ENCODE data around the gene MED13L.

MED13L gene

GRCh38 chr12:116128779-116129178 lies 148.7 kb downstream of the MED13L start:
- DNase-seq (ENCODE audit: low spot score): no peak

- no peak for DNase-seq (ENCODE audit: low spot score)
Measured at GRCh38 chr12:116127859-116128258, 149.6 kb downstream of the MED13L start.

- no peak for DNase-seq (ENCODE audit: low spot score)
Measured at GRCh38 chr12:116126610-116127009, 150.9 kb downstream of the MED13L start.

- no peak for DNase-seq (ENCODE audit: low spot score)
Measured at GRCh38 chr12:116125956-116126566, 151.4 kb downstream of the MED13L start.

- DNase-seq (ENCODE audit: low spot score): no peak
Measured at GRCh38 chr12:116125084-116125483, 152.4 kb downstream of the MED13L start.

GRCh38 chr12:116123451-116124258 lies 153.8 kb downstream of the MED13L start:
- no peak for DNase-seq (ENCODE audit: low spot score)

- no peak for DNase-seq (ENCODE audit: low spot score)
Measured at GRCh38 chr12:116122628-116123027, 154.9 kb downstream of the MED13L start.

GRCh38 chr12:116121453-116121871 lies 156.0 kb downstream of the MED13L start:
- DNase-seq (ENCODE audit: low spot score): no peak

- no peak for DNase-seq (ENCODE audit: low spot score)
Measured at GRCh38 chr12:116116650-116117424, 160.7 kb downstream of the MED13L start.

GRCh38 chr12:116113398-116114130 lies 163.9 kb downstream of the MED13L start:
- no peak for DNase-seq (ENCODE audit: low spot score)

GRCh38 chr12:116106870-116107269 lies 170.6 kb downstream of the MED13L start:
- no peak for DNase-seq (ENCODE audit: low spot score)

- no peak for DNase-seq (ENCODE audit: low spot score)
Measured at GRCh38 chr12:116104167-116104767, 173.2 kb downstream of the MED13L start.

- no peak for DNase-seq (ENCODE audit: low spot score)
Measured at GRCh38 chr12:116101991-116102390, 175.5 kb downstream of the MED13L start.

- no peak for DNase-seq (ENCODE audit: low spot score)
Measured at GRCh38 chr12:116099652-116100432, 177.7 kb downstream of the MED13L start.

- DNase-seq (ENCODE audit: low spot score): no peak
Measured at GRCh38 chr12:116096874-116097273, 180.6 kb downstream of the MED13L start.

GRCh38 chr12:116094475-116094874 lies 183.0 kb downstream of the MED13L start:
- DNase-seq (ENCODE audit: low spot score): no peak

GRCh38 chr12:116093915-116094314 lies 183.6 kb downstream of the MED13L start:
- no peak for DNase-seq (ENCODE audit: low spot score)

- no peak for DNase-seq (ENCODE audit: low spot score)
Measured at GRCh38 chr12:116092776-116093175, 184.7 kb downstream of the MED13L start.

GRCh38 chr12:116092162-116092561 lies 185.3 kb downstream of the MED13L start:
- no peak for DNase-seq (ENCODE audit: low spot score)

GRCh38 chr12:116091579-116091978 lies 185.9 kb downstream of the MED13L start:
- DNase-seq (ENCODE audit: low spot score): no peak

- DNase-seq (ENCODE audit: low spot score): no peak
Measured at GRCh38 chr12:116090516-116090915, 187.0 kb downstream of the MED13L start.

All from LoVo (cell line).